H1 (cell line): Measurements from ENCODE around the gene BTBD18. TPM values are rescaled to one million over a fixed set of nuclear protein-coding genes. Genes with fewer than 3 reads are reported as not detected.

Experiments
- ASH2L ChIP-seq: fragments of 200-600, 300-600 bp; sonication (generic); IDR thresholded peaks from one replicate; pipeline ENCODE4 v1.7.1; 2017; ENCODE audit warnings: low read length
- CREB1 ChIP-seq: IDR thresholded peaks from 2 replicates; pipeline ENCODE4 v1.6.1; 2012; ENCODE audit warnings: inconsistent platforms
- HDAC2 ChIP-seq, 2 experiments: fragments of 300-600 bp in 1 of 2; sonication (generic) in 1 of 2; IDR thresholded peaks; 2 replicates each; pipeline ENCODE4 v1.6.1; 2011 to 2012; ENCODE audit warnings: low read depth in 2 of 2, low read length in 2 of 2, mild to moderate bottlenecking in 2 of 2, moderate library complexity in 2 of 2, borderline replicate concordance in 1 of 2, inconsistent platforms in 1 of 2
- KDM4A ChIP-seq: IDR thresholded peaks from one replicate; pipeline ENCODE4 v1.7.1; 2012; ENCODE audit warnings: low read depth, mild to moderate bottlenecking, moderate library complexity, low read length, inconsistent platforms; ENCODE audit not compliant: severe bottlenecking
- RFX5 ChIP-seq: IDR thresholded peaks from 2 replicates; pipeline ENCODE4 v1.6.1; 2011; ENCODE audit warnings: low read depth, low read length, improper control_type of control experiment, borderline replicate concordance
- SIN3A ChIP-seq, 2 experiments: IDR thresholded peaks in 1 of 2; conservative IDR thresholded peaks in 1 of 2; 2 replicates each; pipeline ENCODE4 v1.6.1; 2011 to 2012; ENCODE audit warnings: low read length in 2 of 2, improper control_type of control experiment in 1 of 2, low read depth in 1 of 2, mild to moderate bottlenecking in 1 of 2
- SIRT6 ChIP-seq: IDR thresholded peaks from one replicate; pipeline ENCODE4 v1.7.1; 2012; ENCODE audit warnings: low read length, inconsistent platforms
- SP1 ChIP-seq: IDR thresholded peaks from 2 replicates; pipeline ENCODE4 v1.6.1; 2011; ENCODE audit warnings: low read depth, low read length
- TBP ChIP-seq: IDR thresholded peaks from 2 replicates; pipeline ENCODE4 v1.6.1; 2011; ENCODE audit warnings: low read depth, low read length, improper control_type of control experiment
- polyA plus RNA-seq, 7 experiments: library from polyadenylated mRNA; depleted of rRNA in 3 of 7; stranded (reverse) in 5 of 7; unstranded in 2 of 7; fragments of >200 nt in 5 of 7; fragments of 200-250 nt in 2 of 7; gene quantifications; 1 replicate in 5 of 7; 2 replicates in 1 of 7; 4 replicates in 1 of 7; pipeline versions ENCODE4 v1.2.1 to v1.2.3, GENCODE V29; 2011 to 2013; ENCODE audit warnings: missing spikeins in 2 of 7, mixed read lengths in 2 of 7
- total RNA-seq: library from RNA; stranded (reverse); fragmentation: NEBNext Ultra II Directional; extraction: Animal tissue kit (Norgen Biotek cat#: 25700); gene quantifications from 2 replicates; pipeline ENCODE4 v1.2.1, GENCODE V29; 2021
- TF ChIP-seq, protein P1 (sequence below): IDR thresholded peaks from 2 replicates; pipeline ENCODE4 v1.6.1; 2012; ENCODE audit warnings: inconsistent platforms
- TF ChIP-seq, protein P2 (sequence below): IDR thresholded peaks from 2 replicates; pipeline ENCODE4 v1.6.1; 2011; ENCODE audit warnings: low read length, improper control_type of control experiment

The BTBD18 gene
- total and polyA plus RNA-seq, 2 of the 8 experiments (the other 6 are each of a cell fraction or from before 2014, with no cell fraction given), result 0.03 TPM; not detected in 1

DNA sequence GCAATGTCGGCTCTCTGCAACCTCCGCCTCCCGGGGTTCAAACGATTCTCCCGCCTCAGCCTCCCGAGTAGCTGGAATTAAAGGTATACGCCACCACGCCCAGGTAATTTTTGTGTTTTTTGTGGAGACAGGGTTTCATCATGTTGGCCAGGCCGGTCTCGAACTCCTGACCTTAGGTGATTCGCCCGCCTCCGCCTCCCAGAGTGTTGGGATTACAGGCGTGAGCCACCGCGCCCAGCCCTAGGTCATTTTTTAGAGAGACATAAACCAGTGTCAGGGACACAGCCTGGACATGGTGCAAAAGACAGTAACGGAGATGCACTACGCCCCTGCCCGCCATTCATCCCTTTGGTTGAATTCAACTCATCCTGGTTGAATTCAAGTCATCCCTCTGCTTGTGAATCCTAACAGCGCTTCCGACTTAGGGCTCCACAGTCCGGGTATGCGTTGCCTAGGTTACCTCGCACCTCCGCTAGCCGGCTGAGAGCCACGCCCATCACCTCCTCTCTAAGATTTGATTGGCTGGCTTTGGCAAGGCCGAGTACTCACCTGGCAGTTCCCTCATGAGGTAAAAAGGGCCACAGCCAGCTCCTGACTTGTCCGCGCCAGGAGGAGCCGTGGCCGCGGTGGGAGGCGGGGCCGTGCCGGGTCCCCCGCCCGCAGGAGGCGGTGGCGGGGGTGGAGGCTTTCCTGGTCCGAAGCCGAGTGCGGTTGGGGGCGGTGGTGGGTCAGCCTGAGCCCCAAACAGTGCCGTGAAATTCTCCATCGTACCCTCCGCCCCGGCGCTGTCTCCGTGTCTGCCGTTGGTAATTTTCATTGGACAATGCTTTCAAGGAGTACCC, 40.0 kb downstream of the BTBD18 start, which contains the start of gene MED19 (continued):
- TF ChIP-seq TBP (peak; percentile 23; the same call in 1 of the 2 replicates), SIN3A (conservative IDR thresholded peaks at IDR 0.05 in 1 of 2, IDR thresholded peaks at IDR 0.05 in 1 of 2; ENCODE audit: low read depth in 1 of 2, low read length in 2 of 2) (peak; percentile 80 to 97; a peak in 1 of 4 replicates), SIRT6 (no peak), ASH2L (peak; percentile 79), CREB1 (no peak), HDAC2 (IDR thresholded peaks at IDR 0.05; ENCODE audit: borderline replicate concordance in 1 of 2, low read depth in 2 of 2, low read length in 2 of 2) (peak in 1 of 2 experiments; percentile 73; a peak in 1 of 4 replicates), KDM4A (peak; percentile 18), SP1 (0 out of 2 replicates have a peak, but pooled peaks have one; percentile 24), RFX5 (no peak)
- TF ChIP-seq, protein P1, sequence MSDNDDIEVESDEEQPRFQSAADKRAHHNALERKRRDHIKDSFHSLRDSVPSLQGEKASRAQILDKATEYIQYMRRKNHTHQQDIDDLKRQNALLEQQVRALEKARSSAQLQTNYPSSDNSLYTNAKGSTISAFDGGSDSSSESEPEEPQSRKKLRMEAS, result peak; percentile 16; the same call in 1 of the 2 replicates
- TF ChIP-seq, protein P2, sequence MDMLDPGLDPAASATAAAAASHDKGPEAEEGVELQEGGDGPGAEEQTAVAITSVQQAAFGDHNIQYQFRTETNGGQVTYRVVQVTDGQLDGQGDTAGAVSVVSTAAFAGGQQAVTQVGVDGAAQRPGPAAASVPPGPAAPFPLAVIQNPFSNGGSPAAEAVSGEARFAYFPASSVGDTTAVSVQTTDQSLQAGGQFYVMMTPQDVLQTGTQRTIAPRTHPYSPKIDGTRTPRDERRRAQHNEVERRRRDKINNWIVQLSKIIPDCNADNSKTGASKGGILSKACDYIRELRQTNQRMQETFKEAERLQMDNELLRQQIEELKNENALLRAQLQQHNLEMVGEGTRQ, result no peak
- TF ChIP-seq, all 59 proteins: peak for 13
